Trophoblast cell (in vitro differentiated cells and primary cell): ENCODE data around the gene LTB4R2.
A peak's percentile ranks its signal among the peaks of the same experiment; 100 is the strongest.

Source experiments
- DNase-seq, 2 donors: peaks; one replicate each; pipeline ENCODE4 v3.0.0-alpha.2; 2016
- H2AFZ ChIP-seq: 2 replicates; pipeline ENCODE4 v1.6.1; 2013; ENCODE audit warnings: low read length, moderate library complexity, mild to moderate bottlenecking; ENCODE audit not compliant: insufficient read depth, poor library complexity
- H2AK5ac ChIP-seq: 2 replicates; pipeline ENCODE4 v1.6.1; 2013; ENCODE audit warnings: mild to moderate bottlenecking, low read length
- H2BK120ac ChIP-seq: 2 replicates; pipeline ENCODE4 v1.6.1; 2013; ENCODE audit warnings: low read length, mild to moderate bottlenecking, moderate library complexity; ENCODE audit not compliant: insufficient read depth, poor library complexity
- H2BK12ac ChIP-seq: 2 replicates; pipeline ENCODE4 v1.6.1; 2013; ENCODE audit warnings: mild to moderate bottlenecking, low read length, moderate library complexity
- H2BK5ac ChIP-seq: 2 replicates; pipeline ENCODE4 v1.6.1; 2013; ENCODE audit warnings: low read length, low read depth, moderate library complexity, mild to moderate bottlenecking; ENCODE audit not compliant: poor library complexity
- H3K14ac ChIP-seq: 2 replicates; pipeline ENCODE4 v1.6.1; 2013; ENCODE audit warnings: mild to moderate bottlenecking, low read length
- H3K18ac ChIP-seq: 2 replicates; pipeline ENCODE4 v1.6.1; 2013; ENCODE audit warnings: mild to moderate bottlenecking, low read length
- H3K23ac ChIP-seq: 2 replicates; pipeline ENCODE4 v1.6.1; 2013; ENCODE audit warnings: low read length
- H3K27ac ChIP-seq: 2 replicates; pipeline ENCODE4 v1.5.1; 2013; ENCODE audit warnings: low read depth, mild to moderate bottlenecking, inconsistent platforms, low read length, moderate library complexity
- H3K27me3 ChIP-seq: 2 replicates; pipeline ENCODE4 v1.6.1; 2013; ENCODE audit warnings: inconsistent platforms, mild to moderate bottlenecking, low read length, moderate library complexity; ENCODE audit not compliant: insufficient read depth
- H3K36me3 ChIP-seq, 2 experiments: 1 replicate in 1 of 2; 2 replicates in 1 of 2; pipeline ENCODE4 v1.6.1; 2013; ENCODE audit warnings: low read length in 2 of 2, mild to moderate bottlenecking in 2 of 2, moderate library complexity in 1 of 2; ENCODE audit not compliant: insufficient read depth in 2 of 2, control insufficient read depth in 1 of 2
- H3K4ac ChIP-seq: 2 replicates; pipeline ENCODE4 v1.6.1; 2013; ENCODE audit warnings: low read depth, mild to moderate bottlenecking, low read length, moderate library complexity
- H3K4me1 ChIP-seq, 2 experiments: 1 replicate in 1 of 2; 2 replicates in 1 of 2; pipeline ENCODE4 v1.6.1; 2013; ENCODE audit warnings: low read length in 2 of 2, mild to moderate bottlenecking in 2 of 2, moderate library complexity in 1 of 2; ENCODE audit not compliant: insufficient read depth in 2 of 2, control insufficient read depth in 1 of 2
- H3K4me2 ChIP-seq: 2 replicates; pipeline ENCODE4 v1.6.1; 2013; ENCODE audit warnings: inconsistent platforms, mild to moderate bottlenecking, low read length, moderate library complexity
- H3K4me3 ChIP-seq: 2 replicates; pipeline ENCODE4 v1.5.1; 2013; ENCODE audit warnings: mild to moderate bottlenecking, low read depth, low read length, inconsistent platforms
- H3K79me1 ChIP-seq: one replicate; pipeline ENCODE4 v1.6.1; 2013; ENCODE audit warnings: low read length
- H3K79me2 ChIP-seq: 2 replicates; pipeline ENCODE4 v1.6.1; 2013; ENCODE audit warnings: low read length, mild to moderate bottlenecking; ENCODE audit not compliant: control insufficient read depth, insufficient read depth, poor library complexity
- H3K9ac ChIP-seq: 2 replicates; pipeline ENCODE4 v1.6.1; 2013; ENCODE audit warnings: mild to moderate bottlenecking, low read length
- H3K9me3 ChIP-seq: 2 replicates; pipeline ENCODE4 v1.6.1; 2013; ENCODE audit warnings: low read depth, mild to moderate bottlenecking, control low read depth, inconsistent platforms, low read length; ENCODE audit not compliant: insufficient read depth
- H4K12ac ChIP-seq: 2 replicates; pipeline ENCODE4 v1.6.1; 2013; ENCODE audit warnings: low read depth, mild to moderate bottlenecking, low read length, moderate library complexity
- H4K8ac ChIP-seq: 2 replicates; pipeline ENCODE4 v1.6.1; 2013; ENCODE audit warnings: low read depth, mild to moderate bottlenecking, low read length, moderate library complexity
- H4K91ac ChIP-seq: one replicate; pipeline ENCODE4 v1.6.1; 2013; ENCODE audit warnings: low read depth, mild to moderate bottlenecking, low read length, moderate library complexity
- WGBS: extraction: QIAGEN DNeasy Blood & Tissue Kit; methylation state at CpG from one replicate; pipeline ENCODE4 v1.1.7; 2013; ENCODE audit warnings: missing lambda C conversion rate; ENCODE audit not compliant: insufficient read length, insufficient coverage; ENCODE audit errors: extremely low coverage; 5-methylcytosine and 5-hydroxymethylcytosine counted together

The LTB4R2 gene

DNA sequence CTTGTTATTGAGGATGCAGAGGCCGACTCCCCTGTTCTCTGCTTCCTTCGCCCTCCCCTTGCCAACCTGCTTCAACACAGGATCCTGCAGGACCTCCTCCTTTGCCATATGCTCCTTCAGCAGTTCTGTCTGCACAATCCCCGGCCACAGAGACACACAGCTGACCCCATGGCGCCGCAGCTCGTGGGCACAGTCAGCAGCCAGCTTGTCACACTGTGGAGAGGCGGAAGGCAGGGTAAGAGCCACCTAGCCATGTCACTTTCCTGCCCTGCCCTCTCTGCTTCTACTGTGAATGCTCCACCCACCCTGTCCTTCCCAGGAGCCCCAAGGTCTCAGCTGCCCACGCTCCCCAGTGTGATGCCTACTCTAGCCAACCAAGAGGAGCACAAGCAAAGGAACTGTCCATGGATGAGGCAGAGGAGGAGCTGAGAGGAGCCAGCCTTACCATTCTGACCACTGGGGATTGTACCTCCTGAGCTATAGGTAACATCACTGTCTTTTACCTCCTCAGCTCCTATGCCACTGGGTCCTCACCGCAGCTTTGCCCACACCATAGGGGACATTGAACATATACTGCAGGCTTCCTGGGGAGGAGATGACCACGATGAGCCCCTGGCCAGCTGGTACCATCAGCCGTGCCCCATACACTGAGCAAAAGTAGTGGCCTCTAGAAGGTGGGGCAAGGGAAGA, 17.7 kb upstream of the LTB4R2 start:
- H2BK12ac ChIP-seq = no peak overlapping the region
- no peak overlapping the region for H2BK120ac ChIP-seq
- H3K9ac ChIP-seq = no peak overlapping the region
- no peak overlapping the region for H3K18ac ChIP-seq
- no peak overlapping the region for H3K4me3 ChIP-seq
- H3K79me1 ChIP-seq = no peaks in the 10 kb centered on the region
- no peak for DNase-seq
- no peak overlapping the region for H3K27ac ChIP-seq
- H3K27me3 ChIP-seq = no peaks in the 10 kb centered on the region
- no peaks in the 10 kb centered on the region for H3K9me3 ChIP-seq
- H2AFZ ChIP-seq = no peak overlapping the region
- H4K91ac ChIP-seq = no peak overlapping the region
- peaks cover 2 to 3% of the 10 kb centered on the region in 2 experiments for H3K4me1 ChIP-seq
- H3K4me2 ChIP-seq = no peak overlapping the region
- no peak overlapping the region for H2AK5ac ChIP-seq
- peaks cover 39 to 46% of the 10 kb centered on the region in 2 experiments for H3K36me3 ChIP-seq
- H2BK5ac ChIP-seq = no peak overlapping the region
- no peak overlapping the region for H3K23ac ChIP-seq
- no peak overlapping the region for H4K8ac ChIP-seq
- H3K79me2 ChIP-seq = no peaks in the 10 kb centered on the region
- no peak overlapping the region for H3K4ac ChIP-seq
- H4K12ac ChIP-seq = no peak overlapping the region
- H3K14ac ChIP-seq = no peak overlapping the region
- no CpG with 5 or more reads among the region's 11 CpGs for WGBS

DNA sequence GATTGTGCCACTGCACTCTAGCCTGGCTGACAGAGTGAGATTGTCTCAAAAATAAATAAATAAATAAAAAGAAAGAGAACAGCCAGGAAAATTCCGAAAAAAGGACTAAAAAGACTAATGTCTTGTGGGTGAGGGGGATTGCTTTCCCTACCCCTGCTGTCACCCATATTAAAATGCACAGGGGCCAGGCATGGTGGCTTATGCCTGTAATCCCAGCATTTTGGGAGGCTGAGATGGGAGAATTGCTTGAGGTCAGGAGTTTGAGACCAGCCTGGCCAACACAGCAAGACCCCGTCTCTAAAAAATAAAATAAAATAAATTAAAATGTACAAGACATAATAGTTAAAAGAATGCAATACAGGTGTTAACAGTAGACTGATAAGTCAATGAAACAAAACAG, 16.4 kb upstream of the LTB4R2 start:
- WGBS = no CpG with 5 or more reads among the region's 2 CpGs
- H2BK12ac ChIP-seq = no peak overlapping the region
- H3K23ac ChIP-seq = no peak overlapping the region
- no peaks in the 10 kb centered on the region for H3K79me2 ChIP-seq
- H4K12ac ChIP-seq = no peak overlapping the region
- H4K8ac ChIP-seq = no peak overlapping the region
- no peak overlapping the region for H3K27ac ChIP-seq
- no peak overlapping the region for H3K18ac ChIP-seq
- no peak overlapping the region for H2AK5ac ChIP-seq
- no peak overlapping the region for H3K9ac ChIP-seq
- no peak overlapping the region for H3K4me3 ChIP-seq
- peaks cover 39 to 46% of the 10 kb centered on the region in 2 experiments for H3K36me3 ChIP-seq
- DNase-seq = no peak
- no peaks in the 10 kb centered on the region for H3K27me3 ChIP-seq
- no peak overlapping the region for H3K4me2 ChIP-seq
- no peak overlapping the region for H4K91ac ChIP-seq
- no peaks in the 10 kb centered on the region for H3K79me1 ChIP-seq
- H2BK120ac ChIP-seq = no peak overlapping the region
- no peaks in the 10 kb centered on the region for H3K9me3 ChIP-seq
- no peak overlapping the region for H3K4ac ChIP-seq
- peaks cover 2 to 3% of the 10 kb centered on the region in 2 experiments for H3K4me1 ChIP-seq
- H2AFZ ChIP-seq = no peak overlapping the region
- no peak overlapping the region for H2BK5ac ChIP-seq
- H3K14ac ChIP-seq = no peak overlapping the region

DNA sequence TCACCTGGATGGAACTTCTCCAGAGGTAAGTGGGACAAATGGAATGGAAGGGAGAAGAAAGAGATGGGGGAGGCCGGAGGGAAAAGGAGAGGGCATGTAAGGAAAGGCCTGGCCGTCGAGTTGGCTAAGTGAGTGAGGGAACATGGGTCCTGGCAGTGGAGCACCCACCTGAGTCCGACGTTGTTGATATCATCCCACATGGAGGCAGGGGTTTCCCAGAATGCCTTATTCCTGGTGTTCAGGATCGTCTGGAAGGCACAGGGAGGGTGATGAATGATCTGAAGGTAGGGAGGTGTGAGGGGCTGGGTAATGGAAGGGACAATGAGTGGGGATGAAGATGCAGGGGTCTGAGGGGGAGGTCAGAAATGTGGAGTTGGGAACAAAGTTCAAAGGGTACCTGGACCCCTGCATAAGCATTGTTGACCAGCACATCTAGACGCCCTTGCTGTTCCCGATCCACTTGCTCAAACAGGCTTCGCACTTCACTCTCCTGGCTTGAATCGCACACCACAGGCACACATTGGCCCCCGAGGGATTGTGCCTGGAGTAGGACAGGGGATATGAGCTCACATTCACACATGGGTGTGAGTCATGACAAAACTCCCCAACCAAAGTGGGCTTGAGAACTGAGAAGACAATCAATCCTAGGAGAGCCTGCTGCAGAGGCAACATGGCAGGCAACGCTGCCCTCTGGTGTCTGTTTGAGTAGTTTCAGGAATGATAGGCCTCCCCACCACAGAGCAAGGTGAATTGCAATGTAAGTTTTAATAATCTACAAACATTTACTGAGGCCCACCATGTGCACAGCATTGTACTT, 13.4 kb upstream of the LTB4R2 start:
- Histone ChIP-seq H3K14ac (no peak overlapping the region), H3K27ac (peak overlapping the region; percentile 11), H3K9me3 (no peaks in the 10 kb centered on the region), H2BK12ac (no peak overlapping the region), H4K12ac (peak overlapping the region; percentile 29), H2BK120ac (no peak overlapping the region), H2AFZ (peak overlapping the region; percentile 20), H3K79me1 (peaks cover 3% of the 10 kb centered on the region), H2AK5ac (peak overlapping the region; percentile 6), H3K4me2 (peak overlapping the region; percentile 6), H3K23ac (no peak overlapping the region), H3K27me3 (no peaks in the 10 kb centered on the region), H3K36me3 (peaks cover 22 to 26% of the 10 kb centered on the region in 2 experiments), H3K9ac (no peak overlapping the region), H4K91ac (peak overlapping the region; percentile 29), H2BK5ac (no peak overlapping the region), H3K79me2 (peaks cover 9% of the 10 kb centered on the region), H4K8ac (peak overlapping the region; percentile 13), H3K4me3 (no peak overlapping the region), H3K4me1 (peaks cover 11 to 14% of the 10 kb centered on the region in 2 experiments), H3K4ac (peak overlapping the region; percentile 4), H3K18ac (no peak overlapping the region)
- no CpG with 5 or more reads among the region's 12 CpGs for WGBS
- DNase-seq = peak; percentile 70 to 84

DNA sequence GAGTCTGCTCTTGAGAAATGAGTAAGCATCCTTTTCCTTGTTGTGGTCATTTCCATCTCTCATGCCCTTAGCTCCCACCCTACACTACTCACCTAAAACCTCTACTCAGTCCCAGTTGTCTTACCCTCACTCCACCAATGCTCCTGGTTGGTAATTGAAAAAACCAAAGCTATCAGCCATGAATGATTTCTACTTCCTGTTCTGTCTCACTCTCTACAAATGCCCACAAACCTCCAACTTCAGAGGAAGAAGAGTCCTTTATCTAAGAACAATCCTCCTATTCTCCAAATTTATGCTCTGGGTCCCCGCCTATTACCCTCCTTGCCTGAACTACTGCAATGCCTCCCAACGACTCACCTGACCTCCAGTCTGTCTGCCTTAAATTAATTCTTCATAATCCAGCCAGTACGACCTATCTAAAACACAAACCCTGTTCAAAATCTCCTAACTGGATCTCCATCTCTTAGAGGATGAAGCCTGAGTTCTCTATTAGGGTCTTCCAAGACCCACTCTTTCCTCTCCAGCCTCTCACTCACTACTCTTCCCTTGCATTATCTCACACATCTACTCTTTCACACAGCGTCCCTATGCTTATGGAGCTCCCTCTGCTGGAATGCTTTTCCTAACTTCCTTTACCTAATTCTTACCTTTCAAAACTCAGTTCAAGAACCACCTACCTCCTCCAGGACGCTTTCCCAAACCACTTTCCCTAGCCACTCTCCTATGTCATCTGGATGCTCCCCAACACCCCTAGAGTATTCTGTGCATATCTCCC, 12.6 kb upstream of the LTB4R2 start:
- Histone ChIP-seq H3K4me1 (peaks cover 11 to 14% of the 10 kb centered on the region in 2 experiments), H2BK5ac (no peak overlapping the region), H3K14ac (no peak overlapping the region), H3K79me2 (peaks cover 9% of the 10 kb centered on the region), H2BK12ac (no peak overlapping the region), H3K9ac (no peak overlapping the region), H3K9me3 (no peaks in the 10 kb centered on the region), H3K23ac (no peak overlapping the region), H2BK120ac (no peak overlapping the region), H4K8ac (no peak overlapping the region), H2AK5ac (no peak overlapping the region), H2AFZ (no peak overlapping the region), H3K4me2 (no peak overlapping the region), H4K12ac (no peak overlapping the region), H3K4ac (no peak overlapping the region), H4K91ac (peak overlapping the region; percentile 1), H3K27me3 (no peaks in the 10 kb centered on the region), H3K36me3 (peaks cover 20 to 25% of the 10 kb centered on the region in 2 experiments), H3K79me1 (peaks cover 3% of the 10 kb centered on the region), H3K27ac (no peak overlapping the region), H3K18ac (no peak overlapping the region), H3K4me3 (no peak overlapping the region)
- WGBS = no CpG with 5 or more reads among the region's 5 CpGs
- DNase-seq = peak; percentile 22 to 73
